DMS 273 (cell line): Measurements from ENCODE around the gene HNRNPC.
"Not testable (repeated sequence)": the region's sequence is repeated elsewhere in the genome, so short reads cannot be mapped to it uniquely, and the experiment has no call there.

Experiments used
- DNase-seq: peaks from one replicate; lab custom pipeline; 2025; ENCODE audit not compliant: unreplicated experiment; lab: John Stamatoyannopoulos, UW

The HNRNPC gene

GRCh38 chr14:21269252-21270046 is at the start of gene HNRNPC:
HNRNPC (minus strand) TSS chr14:21269442; CDS start chr14:21234193, 35,249 bp downstream.
- peak; percentile 100 for DNase-seq

GRCh38 chr14:21317398-21317797 is 48.2 kb upstream of the HNRNPC start:
- no peak for DNase-seq

GRCh38 chr14:21313512-21313911 is 44.3 kb upstream of the HNRNPC start:
- no peak for DNase-seq

GRCh38 chr14:21311614-21312013 is 42.4 kb upstream of the HNRNPC start:
- no peak for DNase-seq

GRCh38 chr14:21309956-21310355 is 40.7 kb upstream of the HNRNPC start:
- DNase-seq, result no peak

GRCh38 chr14:21309238-21309636 is 40.0 kb upstream of the HNRNPC start:
- no peak for DNase-seq

GRCh38 chr14:21308479-21309237 is 39.4 kb upstream of the HNRNPC start:
- DNase-seq, result peak; percentile 96

GRCh38 chr14:21308132-21308478 is 38.9 kb upstream of the HNRNPC start:
- peak; percentile 49 for DNase-seq

GRCh38 chr14:21307637-21308036 is 38.4 kb upstream of the HNRNPC start:
- DNase-seq, result no peak

- not testable (repeated sequence) for DNase-seq
Measured at GRCh38 chr14:21302836-21303140, 33.5 kb upstream of the HNRNPC start.

GRCh38 chr14:21302013-21302835 is 33.0 kb upstream of the HNRNPC start:
- no peak for DNase-seq

GRCh38 chr14:21300892-21301291 is 31.6 kb upstream of the HNRNPC start:
- peak; percentile 77 for DNase-seq

- no peak for DNase-seq
Measured at GRCh38 chr14:21299562-21300130, 30.4 kb upstream of the HNRNPC start.

- no peak for DNase-seq
Measured at GRCh38 chr14:21298358-21298757, 29.1 kb upstream of the HNRNPC start.

GRCh38 chr14:21294026-21294425 is 24.8 kb upstream of the HNRNPC start:
- not testable (repeated sequence) for DNase-seq

- DNase-seq, result no peak
Measured at GRCh38 chr14:21287168-21287567, 17.9 kb upstream of the HNRNPC start.

- not testable (repeated sequence) for DNase-seq
Measured at GRCh38 chr14:21286516-21286915, 17.3 kb upstream of the HNRNPC start.

- DNase-seq, result not testable (repeated sequence)
Measured at GRCh38 chr14:21281917-21282316, 12.7 kb upstream of the HNRNPC start.

- DNase-seq, result no peak
Measured at GRCh38 chr14:21279783-21280182, 10.5 kb upstream of the HNRNPC start, which contains the start of gene RPGRIP1. RPGRIP1 (plus strand) TSS chr14:21280083; CDS start chr14:21287977, 7,894 bp downstream.

GRCh38 chr14:21278632-21279031 is 9.4 kb upstream of the HNRNPC start:
- no peak for DNase-seq

- DNase-seq, result peak; percentile 46
Measured at GRCh38 chr14:21275261-21275858, 6.1 kb upstream of the HNRNPC start.
